Retinal pigment epithelial cell (primary cell): ENCODE results near the gene OR1J1.

Source experiments
- DNase-seq: peaks from one replicate; pipeline ENCODE4 v3.0.0-alpha.2; 2010; ENCODE audit warnings: low read depth
- H3K4me3 ChIP-seq: 2 replicates; pipeline ENCODE4 v1.5.1; 2011; ENCODE audit warnings: mild to moderate bottlenecking, low read length, control low read depth, moderate library complexity
- CTCF ChIP-seq: conservative IDR thresholded peaks from 2 replicates; pipeline ENCODE4 v1.5.1; 2011; ENCODE audit warnings: low read depth, low read length, control low read depth, inconsistent platforms

OR1J1 gene

DNA sequence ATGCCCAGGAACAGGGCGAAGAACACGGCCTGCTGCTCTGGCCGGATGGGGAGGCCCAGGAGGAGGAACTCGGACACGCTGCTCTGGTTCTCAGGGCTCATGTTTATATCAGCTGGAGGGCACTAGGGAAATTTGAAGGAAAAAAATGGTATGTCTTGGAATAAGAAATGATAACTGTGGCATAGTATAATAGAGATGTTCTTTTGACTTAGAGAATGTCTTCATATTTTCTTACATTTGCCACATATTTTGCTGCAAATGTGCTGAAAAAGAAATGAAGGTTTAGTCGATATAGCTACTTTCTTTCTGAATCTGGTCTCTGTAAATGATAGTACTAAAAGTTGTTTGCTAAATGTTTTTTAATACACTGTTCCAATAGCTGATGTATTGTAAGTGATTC is at the start of gene OR1J1:
TSS of gene OR1J1 (minus strand) at position 101 of the 400 bp plus-strand sequence. CDS start at position 101, 0 bp downstream.
- TF ChIP-seq CTCF: no peak
- DNase-seq: no peak
- no peak within 1 kb of the TSS for H3K4me3 ChIP-seq

GRCh38 chr9:122527193-122527592 is 49.5 kb upstream of the OR1J1 start, which contains the start of gene OR1N1:
Gene OR1N1 (minus strand): TSS chr9:122527293. CDS start chr9:122527293, 0 bp downstream.
- no peak for TF ChIP-seq CTCF
- no peak for DNase-seq
- H3K4me3 ChIP-seq: no peak within 1 kb of the TSS

DNA sequence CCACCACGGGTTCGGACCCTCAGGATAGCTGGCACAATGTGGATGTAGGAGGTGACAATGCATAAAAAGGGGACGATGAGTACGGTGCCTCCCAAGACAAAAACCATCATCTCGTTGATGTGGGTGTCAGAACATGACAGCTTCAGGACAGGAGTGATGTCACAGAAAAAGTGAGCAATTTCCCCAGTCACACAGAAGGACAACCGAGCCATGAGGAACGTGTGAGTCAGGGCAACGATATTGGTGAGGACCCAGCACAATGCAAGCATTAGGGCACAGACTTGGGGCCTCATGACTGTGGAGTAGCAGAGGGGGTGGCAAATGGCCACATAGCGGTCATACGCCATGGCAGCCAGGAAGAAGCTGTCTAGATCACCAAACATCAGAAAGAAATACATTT is 48.9 kb upstream of the OR1J1 start:
- no peak for TF ChIP-seq CTCF
- no peak for DNase-seq
- no peak overlapping the region for H3K4me3 ChIP-seq

- no peak for TF ChIP-seq CTCF
- H3K4me3 ChIP-seq: no peak overlapping the region
- DNase-seq: no peak
Observed at GRCh38 chr9:122519376-122519775, 41.6 kb upstream of the OR1J1 start.

DNA sequence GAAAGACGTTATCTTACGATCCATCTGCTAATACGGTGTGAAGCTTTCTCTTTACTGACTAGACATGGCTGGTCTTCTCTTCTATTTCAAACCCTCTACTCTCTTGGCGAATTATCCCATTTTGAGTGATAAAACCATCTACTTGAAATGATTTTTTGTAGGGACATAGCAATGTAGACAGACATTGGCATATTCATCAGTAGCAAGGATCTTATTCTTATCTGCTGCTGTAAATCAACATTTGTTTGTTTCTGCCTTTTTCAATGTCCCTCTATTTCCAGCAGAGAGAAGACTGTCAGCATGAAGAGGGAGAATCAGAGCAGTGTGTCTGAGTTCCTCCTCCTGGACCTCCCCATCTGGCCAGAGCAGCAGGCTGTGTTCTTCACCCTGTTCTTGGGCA is 41.1 kb upstream of the OR1J1 start, which contains the start of gene OR1J4:
TSS of gene OR1J4 (plus strand) at position 301 of the 400 bp plus-strand sequence. CDS start at position 301, 0 bp downstream.
- no peak within 1 kb of the TSS for H3K4me3 ChIP-seq
- no peak for DNase-seq
- no peak for TF ChIP-seq CTCF

GRCh38 chr9:122518226-122518625 is 40.5 kb upstream of the OR1J1 start:
- TF ChIP-seq CTCF: no peak
- DNase-seq: no peak
- no peak overlapping the region for H3K4me3 ChIP-seq

DNA sequence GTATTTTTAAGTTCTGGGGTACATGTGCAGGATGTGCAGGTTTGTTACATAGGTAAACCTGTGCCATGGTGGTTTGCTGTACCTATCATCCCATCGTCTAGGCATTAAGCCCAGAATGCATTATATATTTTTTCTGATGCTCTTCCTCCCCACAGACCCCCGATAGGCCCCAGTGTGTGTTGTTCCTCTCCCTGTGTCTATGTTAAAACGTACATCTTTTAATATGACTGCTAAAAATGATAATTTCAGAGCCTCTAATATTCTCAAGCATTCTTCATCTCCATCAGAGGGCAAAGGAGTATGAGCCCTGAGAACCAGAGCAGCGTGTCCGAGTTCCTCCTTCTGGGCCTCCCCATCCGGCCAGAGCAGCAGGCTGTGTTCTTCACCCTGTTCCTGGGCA is 32.8 kb upstream of the OR1J1 start, which contains the start of gene OR1J2:
TSS of gene OR1J2 (plus strand) at position 301 of the 400 bp plus-strand sequence. CDS start at position 301, 0 bp downstream.
- no peak for TF ChIP-seq CTCF
- DNase-seq: no peak
- H3K4me3 ChIP-seq: no peak within 1 kb of the TSS
